KMS-11 (cell line): ENCODE results near the gene TRAF3IP1.

ENCODE experiments used
- H2AFZ ChIP-seq: fragments of 200-600 bp; sonication (generic); 2 replicates; pipeline ENCODE4 v1.6.1; 2016; ENCODE audit warnings: antibody characterized with exemption, mixed run types, low read depth
- H3K27ac ChIP-seq: fragments of 200-600 bp; sonication (generic); 2 replicates; pipeline ENCODE4 v1.6.1; 2016; ENCODE audit warnings: mild to moderate bottlenecking, mixed run types
- H3K27me3 ChIP-seq: fragments of 200-600 bp; sonication (generic); 2 replicates; pipeline ENCODE4 v1.6.1; 2017; ENCODE audit warnings: mild to moderate bottlenecking, low read depth, mixed run types, moderate library complexity; ENCODE audit not compliant: insufficient read depth
- H3K36me3 ChIP-seq: fragments of 200-600 bp; sonication (generic); 2 replicates; pipeline ENCODE4 v1.6.1; 2017; ENCODE audit warnings: mild to moderate bottlenecking, mixed run types; ENCODE audit not compliant: insufficient read depth
- H3K4me1 ChIP-seq: fragments of 200-600 bp; sonication (generic); 2 replicates; pipeline ENCODE4 v1.6.1; 2016; ENCODE audit warnings: mild to moderate bottlenecking, low read depth, mixed run types; ENCODE audit not compliant: poor library complexity, severe bottlenecking
- H3K4me2 ChIP-seq: fragments of 200-600 bp; sonication (generic); 2 replicates; pipeline ENCODE4 v1.7.0; 2016; ENCODE audit warnings: mild to moderate bottlenecking, mixed run types
- H3K4me3 ChIP-seq: fragments of 200-600 bp; sonication (generic); IDR thresholded peaks from 2 replicates; pipeline ENCODE4 v1.6.1; 2017; ENCODE audit warnings: low read depth, low read length, mixed read lengths; ENCODE audit not compliant: insufficient read depth
- H3K79me2 ChIP-seq: fragments of 200-600 bp; sonication (generic); 2 replicates; pipeline ENCODE4 v1.6.1; 2016; ENCODE audit warnings: low read depth, mixed run types; ENCODE audit not compliant: insufficient read depth
- H3K9ac ChIP-seq: fragments of 200-600 bp; sonication (generic); 2 replicates; pipeline ENCODE4 v1.6.1; 2016; ENCODE audit warnings: mild to moderate bottlenecking, mixed run types
- H4K20me1 ChIP-seq: fragments of 200-600 bp; sonication (generic); 2 replicates; pipeline ENCODE4 v1.6.1; 2016; ENCODE audit warnings: mild to moderate bottlenecking, mixed run types; ENCODE audit not compliant: insufficient read depth
- TF ChIP-seq, protein P1 (sequence below): fragments of 200-600 bp; sonication (generic); conservative IDR thresholded peaks from 2 replicates; pipeline ENCODE4 v1.6.1; 2017; ENCODE audit warnings: low read depth, mild to moderate bottlenecking, antibody characterized with exemption, low read length, moderate library complexity, mixed read lengths

Gene TRAF3IP1

DNA sequence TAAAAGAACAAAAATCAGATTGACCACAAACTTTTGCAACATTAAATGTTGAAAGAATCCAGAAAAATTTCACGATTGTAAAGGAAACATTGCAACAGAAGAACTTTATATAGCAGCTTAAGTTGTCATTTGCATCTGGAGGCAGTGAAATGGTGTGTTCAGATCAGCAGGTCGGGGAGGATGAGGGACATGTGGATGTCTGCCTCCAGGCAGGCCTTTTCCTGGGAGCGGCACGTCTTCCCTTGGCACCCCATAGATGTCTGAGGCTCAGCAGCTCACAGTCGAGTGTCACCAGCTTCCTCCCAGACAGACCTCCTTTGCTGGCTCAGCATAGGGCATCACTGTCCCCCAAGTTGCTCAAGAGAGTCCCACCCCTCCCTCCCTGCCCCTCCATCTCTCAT, 62.1 kb downstream of the TRAF3IP1 start:
- Histone ChIP-seq H3K36me3 (no peaks in the 10 kb centered on the region), H3K4me3 (no peak overlapping the region), H3K9ac (no peak overlapping the region), H3K27me3 (no peaks in the 10 kb centered on the region), H3K79me2 (no peaks in the 10 kb centered on the region), H3K4me1 (no peaks in the 10 kb centered on the region), H4K20me1 (no peaks in the 10 kb centered on the region), H3K27ac (no peak overlapping the region), H2AFZ (no peak overlapping the region), H3K4me2 (no peak overlapping the region)
- TF ChIP-seq, protein P1, sequence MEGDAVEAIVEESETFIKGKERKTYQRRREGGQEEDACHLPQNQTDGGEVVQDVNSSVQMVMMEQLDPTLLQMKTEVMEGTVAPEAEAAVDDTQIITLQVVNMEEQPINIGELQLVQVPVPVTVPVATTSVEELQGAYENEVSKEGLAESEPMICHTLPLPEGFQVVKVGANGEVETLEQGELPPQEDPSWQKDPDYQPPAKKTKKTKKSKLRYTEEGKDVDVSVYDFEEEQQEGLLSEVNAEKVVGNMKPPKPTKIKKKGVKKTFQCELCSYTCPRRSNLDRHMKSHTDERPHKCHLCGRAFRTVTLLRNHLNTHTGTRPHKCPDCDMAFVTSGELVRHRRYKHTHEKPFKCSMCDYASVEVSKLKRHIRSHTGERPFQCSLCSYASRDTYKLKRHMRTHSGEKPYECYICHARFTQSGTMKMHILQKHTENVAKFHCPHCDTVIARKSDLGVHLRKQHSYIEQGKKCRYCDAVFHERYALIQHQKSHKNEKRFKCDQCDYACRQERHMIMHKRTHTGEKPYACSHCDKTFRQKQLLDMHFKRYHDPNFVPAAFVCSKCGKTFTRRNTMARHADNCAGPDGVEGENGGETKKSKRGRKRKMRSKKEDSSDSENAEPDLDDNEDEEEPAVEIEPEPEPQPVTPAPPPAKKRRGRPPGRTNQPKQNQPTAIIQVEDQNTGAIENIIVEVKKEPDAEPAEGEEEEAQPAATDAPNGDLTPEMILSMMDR: no peak

DNA sequence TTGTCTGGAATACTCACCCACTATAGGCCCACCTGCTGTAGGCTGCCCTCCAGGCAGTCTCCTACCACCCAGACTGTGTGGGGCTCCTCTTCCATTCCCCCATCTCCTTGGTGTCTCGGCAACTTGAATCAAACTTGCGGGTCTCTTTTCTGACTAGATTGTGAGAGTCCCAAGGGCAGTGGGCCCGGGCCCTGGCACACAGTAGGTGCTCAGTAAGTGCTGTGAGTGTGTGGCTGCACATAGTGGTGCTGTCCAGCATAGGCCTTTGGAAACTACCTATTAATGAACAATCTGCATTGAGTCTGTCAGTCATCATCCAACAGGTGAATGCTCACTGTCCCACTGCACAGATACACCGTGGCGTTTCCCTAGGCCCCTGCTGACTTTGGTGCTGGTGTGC, 62.8 kb downstream of the TRAF3IP1 start:
- TF ChIP-seq, protein P1: no peak
- Histone ChIP-seq H3K27ac (no peak overlapping the region), H3K36me3 (no peaks in the 10 kb centered on the region)

DNA sequence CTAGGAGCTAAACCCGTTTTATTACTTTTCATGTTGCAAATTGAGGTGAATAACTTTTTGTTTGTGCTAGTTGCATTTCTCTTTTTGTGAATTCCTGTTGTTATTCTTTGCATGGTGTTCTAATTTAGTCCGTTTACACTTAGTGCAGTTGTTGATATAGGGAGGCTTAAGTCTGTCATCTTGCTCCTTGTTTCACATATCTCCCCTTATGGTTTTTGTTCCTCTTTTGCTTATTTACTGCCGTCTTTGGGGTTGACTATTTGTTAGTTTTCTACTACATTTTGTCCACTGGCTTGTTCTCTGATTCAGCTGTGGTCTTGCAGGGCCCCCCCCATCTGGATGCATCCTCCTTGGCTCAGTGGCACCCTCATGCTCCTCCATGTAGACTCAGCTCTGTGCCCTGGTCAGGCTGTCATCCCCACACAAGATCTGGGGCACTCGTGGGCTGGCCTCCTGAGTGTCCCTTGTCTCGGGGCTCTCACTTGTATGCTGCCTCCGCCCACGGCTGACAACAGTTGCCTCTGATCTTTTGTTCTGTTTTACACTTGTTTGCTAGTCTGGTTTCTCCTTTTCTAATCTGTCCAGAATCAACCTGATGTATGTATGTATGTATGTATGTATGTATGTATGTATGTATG, 63.5 kb downstream of the TRAF3IP1 start:
- H3K27ac ChIP-seq: no peak overlapping the region
- H3K4me1 ChIP-seq: no peaks in the 10 kb centered on the region
- H3K4me3 ChIP-seq: no peak overlapping the region
- no peak overlapping the region for H3K9ac ChIP-seq
- no peak overlapping the region for H3K4me2 ChIP-seq
- no peaks in the 10 kb centered on the region for H3K27me3 ChIP-seq
- no peak overlapping the region for H2AFZ ChIP-seq
- H4K20me1 ChIP-seq: no peaks in the 10 kb centered on the region
- TF ChIP-seq, protein P1: no peak
- no peaks in the 10 kb centered on the region for H3K79me2 ChIP-seq
- no peaks in the 10 kb centered on the region for H3K36me3 ChIP-seq

More for the DNA sequence above, 62.8 kb downstream of the TRAF3IP1 start:
- H3K4me1 ChIP-seq: no peaks in the 10 kb centered on the region
- H2AFZ ChIP-seq: no peak overlapping the region
- H3K27me3 ChIP-seq: no peaks in the 10 kb centered on the region
- H4K20me1 ChIP-seq: no peaks in the 10 kb centered on the region
- no peaks in the 10 kb centered on the region for H3K79me2 ChIP-seq
- H3K4me2 ChIP-seq: no peak overlapping the region
- H3K9ac ChIP-seq: no peak overlapping the region
- H3K4me3 ChIP-seq: no peak overlapping the region

DNA sequence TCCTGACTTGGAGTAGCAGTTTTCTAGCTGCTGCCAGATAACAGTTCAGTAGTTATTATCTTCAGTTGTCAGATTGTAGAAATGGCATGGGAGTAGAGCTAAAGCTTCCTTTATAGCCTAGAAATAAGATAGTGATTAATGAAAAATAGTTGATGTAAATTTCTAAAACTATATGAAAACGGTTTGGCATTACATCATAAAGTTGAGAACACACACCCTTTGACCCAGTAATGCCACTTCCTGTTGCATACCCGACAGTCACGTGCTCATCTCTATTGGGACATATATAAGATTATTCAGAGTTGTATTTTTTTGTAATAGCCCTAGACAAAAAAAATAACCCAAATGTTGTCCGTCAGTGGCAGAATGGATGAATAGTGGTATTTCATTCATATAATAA, 67.0 kb downstream of the TRAF3IP1 start:
- H3K4me3 ChIP-seq: no peak overlapping the region
- no peak overlapping the region for H2AFZ ChIP-seq
- no peaks in the 10 kb centered on the region for H3K36me3 ChIP-seq
- no peaks in the 10 kb centered on the region for H3K27me3 ChIP-seq
- H3K4me1 ChIP-seq: no peaks in the 10 kb centered on the region
- no peak overlapping the region for H3K27ac ChIP-seq
- H3K4me2 ChIP-seq: no peak overlapping the region
- H3K9ac ChIP-seq: no peak overlapping the region
- H4K20me1 ChIP-seq: no peaks in the 10 kb centered on the region
- TF ChIP-seq, protein P1: no peak
- no peaks in the 10 kb centered on the region for H3K79me2 ChIP-seq
